ENCODE results near the gene TSPYL6.
A peak's percentile ranks its signal among the peaks of the same experiment; 100 is the strongest.

The TSPYL6 gene

DNA sequence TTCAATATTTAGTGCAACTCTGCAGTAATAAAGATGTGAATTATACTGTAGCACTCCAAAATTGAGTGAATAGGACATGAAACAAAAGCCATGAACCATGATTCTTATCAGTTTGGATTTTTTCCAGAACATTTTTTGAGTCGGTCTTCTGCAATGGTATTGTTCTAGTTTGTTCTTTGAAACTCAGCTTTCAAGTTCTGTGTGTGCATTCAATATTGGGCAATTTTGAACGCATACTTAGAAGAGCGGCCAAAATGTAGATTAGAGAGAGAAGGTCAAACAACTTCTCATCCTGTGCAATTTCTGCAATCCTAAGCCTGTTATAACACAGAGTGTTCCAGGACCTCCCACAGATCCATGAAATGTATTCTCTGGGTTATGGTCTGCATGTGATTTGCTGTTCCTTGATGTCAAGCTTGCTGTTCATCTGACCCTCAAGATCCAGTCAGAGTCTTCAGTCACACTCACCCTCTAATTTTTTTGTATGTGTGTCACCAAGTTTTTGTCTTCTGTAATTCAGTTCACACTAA lies 48.3 kb downstream of the TSPYL6 start:
- DNase-seq: no peak
- no peak for TF ChIP-seq CTCF (IDR thresholded peaks at IDR 0.05)
- H3K9me3 ChIP-seq: no peaks in the 10 kb centered on the region
- no peaks in the 10 kb centered on the region for H3K27me3 ChIP-seq
- peaks cover 0 to 37% (median 13%) of the 10 kb centered on the region in 4 donors for H3K4me1 ChIP-seq
- intact Hi-C loops (cut with DNase I; ENCODE audit: low total_unique reads): no loop called here
- H3K36me3 ChIP-seq: no peaks in the 10 kb centered on the region
- H3K27ac ChIP-seq: peak overlapping the region; percentile 22 to 28
- no peak overlapping the region for H3K4me3 ChIP-seq

GRCh38 chr2:54206596-54206995 lies 49.4 kb downstream of the TSPYL6 start:
- peak; percentile 60 to 75 for TF ChIP-seq CTCF (IDR thresholded peaks at IDR 0.05)
- no peaks in the 10 kb centered on the region for H3K9me3 ChIP-seq
- intact Hi-C loops (cut with DNase I; ENCODE audit: low total_unique reads): no loop called here
- H3K4me3 ChIP-seq: no peak overlapping the region
- H3K4me1 ChIP-seq: peaks cover 0 to 28% (median 7%) of the 10 kb centered on the region in 4 donors
- H3K27me3 ChIP-seq: no peaks in the 10 kb centered on the region
- DNase-seq: no peak
- no peak overlapping the region for H3K27ac ChIP-seq
- no peaks in the 10 kb centered on the region for H3K36me3 ChIP-seq

GRCh38 chr2:54204476-54204875 lies 51.6 kb downstream of the TSPYL6 start:
- no peaks in the 10 kb centered on the region for H3K27me3 ChIP-seq
- intact Hi-C loops (cut with DNase I; ENCODE audit: low total_unique reads): no loop called here
- DNase-seq: no peak
- no peak for TF ChIP-seq CTCF (IDR thresholded peaks at IDR 0.05)
- H3K36me3 ChIP-seq: no peaks in the 10 kb centered on the region
- H3K4me1 ChIP-seq: peaks cover 0 to 23% (median 7%) of the 10 kb centered on the region in 4 donors
- H3K4me3 ChIP-seq: no peak overlapping the region
- H3K9me3 ChIP-seq: no peaks in the 10 kb centered on the region
- H3K27ac ChIP-seq: no peak overlapping the region

Data from tibial artery (tissue), 4 donors.